C4-2B (cell line): ENCODE measurements around the gene TMED5.

ENCODE experiments used
- ZFX ChIP-seq: fragments of 450-650 bp; IDR thresholded peaks from 2 replicates; pipeline ENCODE4 v1.6.1; 2017
- TF ChIP-seq, protein P1 (sequence below): fragments of 450-650 bp; conservative IDR thresholded peaks from 2 replicates; pipeline ENCODE4 v1.5.1; 2017; ENCODE audit warnings: mild to moderate bottlenecking

GRCh38 chr1:93140106-93140505, 40.1 kb downstream of the TMED5 start:
- TF ChIP-seq, protein P1, sequence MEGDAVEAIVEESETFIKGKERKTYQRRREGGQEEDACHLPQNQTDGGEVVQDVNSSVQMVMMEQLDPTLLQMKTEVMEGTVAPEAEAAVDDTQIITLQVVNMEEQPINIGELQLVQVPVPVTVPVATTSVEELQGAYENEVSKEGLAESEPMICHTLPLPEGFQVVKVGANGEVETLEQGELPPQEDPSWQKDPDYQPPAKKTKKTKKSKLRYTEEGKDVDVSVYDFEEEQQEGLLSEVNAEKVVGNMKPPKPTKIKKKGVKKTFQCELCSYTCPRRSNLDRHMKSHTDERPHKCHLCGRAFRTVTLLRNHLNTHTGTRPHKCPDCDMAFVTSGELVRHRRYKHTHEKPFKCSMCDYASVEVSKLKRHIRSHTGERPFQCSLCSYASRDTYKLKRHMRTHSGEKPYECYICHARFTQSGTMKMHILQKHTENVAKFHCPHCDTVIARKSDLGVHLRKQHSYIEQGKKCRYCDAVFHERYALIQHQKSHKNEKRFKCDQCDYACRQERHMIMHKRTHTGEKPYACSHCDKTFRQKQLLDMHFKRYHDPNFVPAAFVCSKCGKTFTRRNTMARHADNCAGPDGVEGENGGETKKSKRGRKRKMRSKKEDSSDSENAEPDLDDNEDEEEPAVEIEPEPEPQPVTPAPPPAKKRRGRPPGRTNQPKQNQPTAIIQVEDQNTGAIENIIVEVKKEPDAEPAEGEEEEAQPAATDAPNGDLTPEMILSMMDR: no peak
- no peak for TF ChIP-seq ZFX
